ENCODE data around the gene EFCAB6.

- no peak for TF ChIP-seq POLR2A (IDR thresholded peaks at IDR 0.05)
- TF ChIP-seq CTCF (IDR thresholded peaks at IDR 0.05), result no peak
- TF ChIP-seq POLR2AphosphoS5 (IDR thresholded peaks at IDR 0.05), result no peak
- TF ChIP-seq EP300 (IDR thresholded peaks at IDR 0.05; ENCODE audit: low read depth), result no peak
These were observed 302.8 kb downstream of the EFCAB6 start for GRCh38 chr22:43509337-43509736.

Measured in transverse colon (tissue), 4 donors.